HG03103 (cell line): ENCODE data around the gene RAB38.

Experiments
- ATAC-seq: cut with Tn5 transposase; IDR thresholded peaks from one replicate; pipeline ENCODE4 v1.9.1; 2021; ENCODE audit warnings: low read depth; ENCODE audit not compliant: unreplicated experiment

RAB38 gene

DNA sequence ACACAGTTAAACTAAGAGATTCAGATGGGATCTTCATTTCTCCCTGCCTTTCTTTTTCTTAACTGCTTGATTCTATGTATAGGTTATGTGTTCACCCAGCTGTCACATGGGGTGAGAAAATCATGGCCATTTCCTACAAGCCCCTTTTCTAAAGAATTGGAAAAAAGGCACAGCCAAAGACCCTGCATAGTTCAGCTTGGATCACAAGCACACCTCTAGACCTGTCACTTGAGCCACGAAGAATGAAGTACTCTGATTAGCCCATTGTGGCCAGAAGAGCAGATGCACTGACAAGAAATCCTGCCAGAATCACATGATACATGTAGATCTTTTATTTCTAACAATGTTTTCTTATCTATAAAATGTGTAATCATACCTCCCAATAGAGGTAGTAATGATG is 69.7 kb downstream of the RAB38 start:
- ATAC-seq = no peak

DNA sequence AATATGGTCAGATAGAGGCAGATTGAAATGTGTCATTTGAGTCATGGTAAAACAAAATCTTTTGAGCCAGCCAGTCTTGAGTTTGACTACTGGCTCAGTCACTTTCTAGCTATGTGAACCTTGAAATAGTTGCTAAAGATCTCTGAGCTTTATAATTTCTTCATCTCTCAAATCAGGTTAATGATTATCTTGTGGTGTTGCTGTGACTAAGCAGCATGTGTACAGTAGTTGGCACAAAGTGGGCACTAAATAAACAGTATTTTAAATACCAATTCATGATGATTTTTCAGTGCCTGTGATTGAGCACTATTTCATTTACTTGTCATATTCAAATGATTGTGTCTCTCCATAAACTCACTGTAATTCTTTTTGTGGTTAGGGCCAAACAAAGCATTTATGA is 70.8 kb downstream of the RAB38 start:
- no peak for ATAC-seq

DNA sequence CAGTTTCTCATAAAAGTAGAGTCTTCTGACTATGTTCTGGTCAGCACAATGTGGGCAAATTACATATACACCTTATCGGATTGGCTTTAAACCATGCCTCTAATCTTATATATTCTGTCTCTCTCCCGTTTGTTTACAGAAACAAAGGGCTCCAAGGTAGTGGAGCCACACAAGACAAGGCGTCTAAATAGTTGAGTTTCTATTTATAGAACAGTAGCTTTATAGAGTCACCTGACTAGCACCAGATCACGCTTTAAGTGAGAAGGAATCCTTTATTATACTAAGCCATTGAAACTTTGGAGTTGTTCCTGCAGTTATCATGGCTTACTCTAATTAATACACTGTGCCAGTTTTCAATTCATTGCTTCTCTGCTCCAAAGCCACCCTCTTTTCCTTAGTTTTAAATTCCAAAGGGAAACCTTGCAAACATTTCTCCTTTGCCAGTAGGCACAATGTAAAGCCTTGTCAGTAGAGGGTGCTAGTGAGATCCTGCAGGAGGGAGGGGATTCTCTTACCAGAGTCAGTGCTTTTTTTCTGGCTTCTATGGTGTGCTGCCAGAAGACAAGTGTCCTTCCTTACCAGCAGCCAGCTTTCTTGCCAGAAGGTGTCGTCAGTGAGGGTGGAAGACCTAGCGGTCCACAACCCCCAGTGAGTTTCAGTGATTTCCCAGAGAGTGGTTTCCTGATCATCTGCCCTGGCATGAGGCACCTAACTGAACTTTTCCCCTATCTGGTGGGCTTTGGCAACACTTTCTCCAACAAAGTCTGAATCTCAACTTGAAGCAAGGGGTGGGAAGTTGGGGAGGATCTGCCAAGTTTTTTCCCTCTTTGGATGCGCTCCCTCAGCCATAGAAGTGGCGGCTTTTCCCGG is 71.7 kb downstream of the RAB38 start:
- ATAC-seq = peak; percentile 96

DNA sequence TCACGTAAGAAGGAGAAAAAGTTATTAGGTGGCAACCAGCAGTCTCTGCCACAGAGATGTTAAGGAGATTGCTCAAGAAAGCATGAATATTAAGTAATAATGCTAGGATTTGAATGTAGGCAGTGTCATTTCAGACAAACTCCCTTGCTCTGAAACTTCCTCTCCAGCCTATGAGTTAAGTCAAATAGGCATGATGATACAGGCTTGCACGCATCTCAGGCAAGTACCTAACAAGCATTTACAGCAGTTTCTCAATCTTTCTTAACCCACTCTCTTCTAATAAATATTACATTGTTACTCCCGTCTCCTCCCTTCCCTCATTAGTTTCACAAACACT is 72.7 kb downstream of the RAB38 start:
- no peak for ATAC-seq

DNA sequence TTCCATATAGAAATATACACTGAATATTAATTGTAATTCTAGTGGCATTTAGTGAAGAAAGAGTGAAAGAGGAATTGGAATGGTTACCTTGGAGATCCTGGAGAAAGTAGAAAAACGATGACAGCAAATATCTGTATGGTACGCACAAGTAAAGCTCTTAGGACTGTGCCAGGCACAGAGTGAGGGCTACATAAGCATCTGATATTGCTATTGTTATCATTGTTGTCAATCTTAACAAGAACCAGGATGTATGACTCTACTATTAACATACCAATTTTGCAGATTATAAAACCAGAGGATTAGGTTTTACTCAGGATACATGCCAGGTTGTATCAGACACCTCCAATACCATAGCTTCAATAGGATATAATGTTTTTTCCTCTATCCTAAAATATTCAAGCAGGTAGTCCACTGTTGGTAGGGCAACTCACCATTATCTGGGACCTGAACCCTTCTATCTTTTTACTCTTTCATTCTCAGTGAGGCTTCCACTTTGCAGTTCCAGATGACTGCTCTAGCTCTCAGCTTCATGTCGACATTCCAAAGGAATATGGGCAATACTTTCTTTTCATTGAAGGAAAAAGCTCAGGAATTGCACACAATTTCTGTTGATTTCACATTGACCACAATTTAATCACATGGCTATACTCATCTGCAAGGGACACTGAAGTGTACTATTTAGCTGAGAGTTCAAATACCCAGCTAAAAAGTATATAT is 73.2 kb downstream of the RAB38 start:
- no peak for ATAC-seq

DNA sequence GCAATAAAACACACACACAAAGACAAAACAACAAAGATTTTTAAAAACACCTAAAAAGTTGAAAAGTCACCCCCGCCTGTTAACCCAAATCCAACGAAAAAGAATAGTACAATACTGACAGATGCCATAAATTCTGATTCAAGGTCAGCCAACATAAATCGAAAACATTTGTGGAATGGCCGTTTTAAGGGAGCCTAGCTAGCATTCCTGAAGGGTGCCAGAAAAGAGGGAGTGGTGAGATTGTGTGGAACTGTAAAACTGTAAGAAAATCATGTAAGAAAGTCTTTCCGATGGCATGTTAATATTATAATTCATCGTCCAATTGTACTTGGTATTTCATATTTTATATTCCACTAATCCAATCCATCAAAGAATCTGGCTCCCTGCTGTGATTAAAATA is 75.1 kb downstream of the RAB38 start:
- no peak for ATAC-seq

DNA sequence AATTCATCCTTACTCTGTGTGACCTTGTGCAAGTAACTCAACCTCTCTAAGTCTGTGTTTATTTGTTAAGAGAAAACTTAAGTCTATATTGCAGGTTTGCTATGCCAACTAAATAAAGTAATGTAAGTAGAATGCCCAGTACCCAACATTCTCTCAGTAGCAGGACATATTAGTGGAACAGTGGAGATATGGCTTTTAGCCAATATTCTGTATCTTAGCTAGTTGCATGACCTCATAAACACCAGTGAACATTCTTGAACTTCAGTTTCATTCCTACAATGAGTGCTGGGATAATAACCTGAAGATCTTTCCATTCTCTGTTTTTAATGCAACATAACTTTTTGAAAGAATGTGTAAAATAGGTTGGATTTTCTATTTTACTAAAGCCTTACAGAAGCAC is 77.0 kb downstream of the RAB38 start:
- ATAC-seq = no peak

DNA sequence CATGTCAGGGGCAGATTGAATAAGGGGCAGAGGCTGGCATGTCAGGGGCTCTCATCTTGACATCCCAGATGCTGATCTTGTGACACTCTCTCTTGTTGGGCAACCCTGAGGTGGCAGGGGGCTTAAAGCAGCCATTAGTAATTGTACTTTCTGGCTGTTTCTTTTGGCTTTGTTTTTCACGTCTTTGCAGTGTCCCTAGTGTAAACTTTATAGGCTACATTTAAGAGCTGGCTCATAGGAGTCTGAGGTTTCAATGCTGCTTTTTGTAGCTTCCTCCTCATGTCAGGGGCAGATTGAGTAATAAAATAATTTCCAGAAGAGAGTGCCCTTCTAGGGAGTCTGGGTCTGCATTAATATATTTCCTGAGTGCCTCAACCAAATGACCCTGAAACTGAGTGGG is 86.1 kb downstream of the RAB38 start:
- ATAC-seq = no peak

DNA sequence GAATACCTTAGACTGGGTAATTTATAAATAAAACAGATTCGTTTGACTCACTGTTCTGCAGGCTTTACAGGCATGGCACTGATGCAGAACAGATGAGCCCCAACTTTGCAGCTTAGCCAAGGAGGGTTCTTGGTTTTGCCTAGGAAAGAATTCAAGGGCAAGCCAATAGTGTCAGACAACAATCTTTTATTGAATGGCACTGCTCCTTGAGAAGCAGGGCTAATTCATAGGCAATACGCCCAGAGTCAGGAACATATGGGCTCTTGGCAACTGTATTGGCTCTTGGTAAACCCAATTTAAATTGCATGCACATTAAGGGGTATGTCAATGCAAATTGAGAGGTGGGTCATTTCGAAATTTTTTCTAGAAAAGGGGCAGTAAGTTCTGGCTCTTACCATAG is 87.9 kb downstream of the RAB38 start:
- ATAC-seq = no peak

DNA sequence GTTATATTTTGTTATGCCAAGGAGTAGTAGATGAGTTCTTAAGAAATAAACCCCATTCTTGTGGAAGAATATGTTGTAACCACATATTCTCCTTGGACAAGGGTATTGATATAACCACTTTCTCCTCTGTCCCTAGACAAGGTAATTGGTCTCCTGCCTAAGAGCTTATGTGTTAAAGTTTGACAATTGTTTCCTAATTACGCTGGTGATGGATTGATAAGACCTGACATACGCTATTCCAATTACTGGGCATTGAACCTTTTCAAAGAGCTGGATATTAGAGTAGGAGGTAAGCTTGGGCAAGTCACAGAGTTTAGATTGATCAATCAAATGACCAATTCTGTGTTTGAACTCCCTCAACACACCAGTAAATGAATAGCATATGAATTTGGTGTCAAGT is 88.9 kb downstream of the RAB38 start:
- ATAC-seq = no peak

DNA sequence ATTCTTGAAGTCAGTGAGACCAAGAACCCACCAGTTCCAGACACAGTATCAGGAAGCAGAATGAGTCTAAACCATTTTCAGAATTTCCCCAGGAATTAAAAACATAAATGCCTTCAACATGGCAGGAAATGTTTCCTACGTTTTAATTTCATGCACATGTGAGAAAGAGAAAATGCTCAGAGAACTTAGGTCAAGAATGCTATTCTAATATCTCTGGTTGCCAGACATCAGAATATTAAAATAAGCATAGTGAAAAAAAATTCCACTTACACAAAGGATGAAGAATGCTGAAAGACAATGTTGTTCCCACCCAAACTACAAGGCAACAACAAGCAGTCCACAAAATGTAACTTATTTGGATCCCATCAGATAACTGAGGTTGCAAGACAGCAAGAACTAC is 104.8 kb downstream of the RAB38 start:
- ATAC-seq = no peak

DNA sequence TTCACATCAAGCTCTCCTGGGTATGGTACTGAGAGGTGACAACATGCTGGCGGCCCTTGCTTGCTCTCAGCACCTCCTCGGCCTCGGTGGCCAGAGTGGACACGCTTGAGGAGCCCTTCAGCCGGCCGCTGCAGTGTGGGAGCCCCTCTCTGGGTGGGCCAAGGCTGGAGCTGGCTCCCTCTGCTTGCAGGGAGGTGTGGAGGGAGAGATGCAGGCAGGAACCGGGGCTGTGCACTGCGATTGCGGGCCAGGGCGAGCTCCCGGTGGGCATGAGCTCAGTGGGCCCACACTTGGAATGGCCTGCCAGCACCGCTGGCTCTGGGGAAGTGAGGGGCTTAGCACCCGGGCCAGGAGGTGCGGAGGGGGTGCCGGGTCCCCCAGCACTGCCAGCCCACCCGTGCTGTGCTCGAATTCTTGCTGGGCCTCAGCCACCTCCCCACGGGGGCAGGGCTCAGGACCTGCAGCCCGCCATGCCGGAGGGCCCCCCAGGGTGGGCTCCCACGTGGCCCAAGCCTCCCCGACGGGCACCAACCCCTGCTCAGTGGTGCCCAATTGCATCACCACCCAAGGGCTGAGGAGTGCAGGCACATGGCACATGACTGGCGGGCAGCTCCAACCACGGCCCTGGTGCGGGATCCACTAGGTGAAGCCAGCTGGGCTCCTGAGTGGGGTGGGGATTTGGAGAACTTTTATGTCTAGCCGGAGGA is 106.2 kb downstream of the RAB38 start:
- ATAC-seq = no peak

DNA sequence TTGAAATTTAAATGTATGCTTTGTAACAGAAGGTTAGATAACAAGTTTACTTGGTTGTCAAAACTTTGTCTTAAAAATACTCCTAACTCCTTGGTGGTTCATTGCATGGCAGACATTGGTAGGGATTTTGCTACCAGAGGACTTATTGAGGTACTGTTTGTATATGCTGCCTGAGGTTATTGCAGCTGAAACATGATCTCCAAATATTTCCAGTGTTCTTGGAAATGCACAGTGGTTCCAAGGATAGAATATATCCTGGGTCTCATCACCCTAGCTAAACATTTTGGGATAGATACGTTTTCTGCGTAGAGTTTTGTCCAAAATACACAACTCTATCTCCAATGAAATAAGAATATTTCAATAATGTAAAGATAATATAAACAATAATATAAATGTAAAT is 109.2 kb downstream of the RAB38 start:
- ATAC-seq = no peak

DNA sequence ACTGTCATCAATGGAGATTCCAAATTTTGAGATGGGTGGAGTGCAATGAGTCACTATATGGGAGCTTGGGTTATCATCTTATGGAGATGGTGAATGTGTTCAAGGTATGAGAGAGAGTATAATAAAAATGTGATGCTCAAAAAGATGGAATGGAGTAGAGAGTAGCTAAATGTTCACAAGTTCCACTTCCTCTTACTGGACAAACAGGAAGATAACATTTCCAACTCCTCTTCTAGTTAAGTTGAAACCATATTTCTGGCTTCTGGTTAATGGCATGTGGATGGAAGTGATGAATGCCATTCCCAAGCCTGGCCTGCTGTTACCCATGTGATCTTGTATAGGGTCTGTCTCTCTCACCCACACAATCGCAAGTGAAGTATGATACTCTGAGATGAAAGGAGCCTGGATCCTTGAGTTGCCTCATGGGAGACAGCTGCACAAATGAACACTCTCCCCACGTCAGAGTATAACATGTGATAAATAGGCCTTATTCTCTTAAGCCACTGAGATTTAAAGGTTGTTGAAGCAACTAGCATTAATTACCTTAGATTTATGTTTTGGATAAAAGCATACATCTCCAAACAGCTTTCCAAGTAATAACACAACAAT is 111.0 kb downstream of the RAB38 start:
- no peak for ATAC-seq
